HG02870 (cell line): Measurements from ENCODE around the gene LIPG.

Source experiments
- ATAC-seq: cut with Tn5 transposase; IDR thresholded peaks from one replicate; pipeline ENCODE4 v1.9.1; 2021; ENCODE audit warnings: mild to moderate bottlenecking, moderate library complexity; ENCODE audit not compliant: unreplicated experiment

Gene LIPG

DNA sequence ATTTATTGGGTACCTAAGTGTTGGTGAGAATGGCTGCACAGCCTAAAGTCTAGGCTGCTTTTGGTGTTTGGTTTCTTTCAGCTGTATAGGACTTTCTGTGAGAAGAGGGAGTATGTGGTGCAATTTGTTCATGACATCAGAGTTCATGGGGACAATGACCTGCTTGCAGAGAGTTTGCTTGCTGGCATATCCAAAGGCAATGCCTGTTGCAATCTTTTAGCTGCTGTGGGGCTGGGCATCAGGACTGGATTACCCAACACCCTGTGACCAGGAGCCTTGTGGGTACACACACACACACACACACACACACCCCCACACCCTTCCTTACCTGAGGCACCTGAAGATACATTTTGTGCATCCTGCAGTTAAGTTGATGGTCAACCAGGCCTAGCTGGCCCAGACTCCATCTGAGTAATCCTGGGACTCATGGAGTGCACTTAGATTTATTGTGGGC lies 68.4 kb downstream of the LIPG start:
- no peak for ATAC-seq

DNA sequence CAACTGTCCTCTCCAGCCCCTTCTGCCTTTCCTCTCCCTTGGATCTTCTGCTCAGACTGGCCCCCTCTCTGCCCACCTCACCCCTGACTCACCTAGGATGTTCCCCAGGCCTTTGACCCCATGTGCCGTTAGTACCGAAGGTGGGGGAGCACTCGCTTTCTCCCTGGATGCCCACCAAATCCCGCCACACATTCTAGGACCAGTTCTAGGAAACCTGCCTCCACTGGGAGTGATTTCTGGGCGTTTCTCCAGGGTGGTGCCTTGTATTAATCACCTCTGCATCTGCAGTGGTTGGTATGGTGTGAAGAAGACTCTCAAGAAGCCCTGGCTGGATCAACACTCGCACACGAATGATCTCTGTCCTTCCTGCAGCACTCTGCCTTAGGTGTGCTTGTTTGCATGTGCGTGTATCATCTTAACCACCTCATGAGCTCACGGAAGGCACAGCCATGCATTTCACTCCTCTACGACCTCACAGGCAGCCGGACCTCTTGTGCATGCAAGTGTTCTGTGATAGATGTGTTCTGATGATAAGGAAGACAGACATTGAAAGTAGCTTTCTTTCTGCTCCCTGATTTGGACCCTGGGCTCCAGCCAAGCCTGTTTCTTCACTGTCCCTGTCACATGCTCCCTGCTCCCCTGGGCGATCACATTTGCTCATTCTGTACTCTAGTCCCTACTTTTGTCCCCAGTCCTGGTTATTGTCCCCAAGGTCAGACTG lies 69.4 kb downstream of the LIPG start:
- no peak for ATAC-seq

DNA sequence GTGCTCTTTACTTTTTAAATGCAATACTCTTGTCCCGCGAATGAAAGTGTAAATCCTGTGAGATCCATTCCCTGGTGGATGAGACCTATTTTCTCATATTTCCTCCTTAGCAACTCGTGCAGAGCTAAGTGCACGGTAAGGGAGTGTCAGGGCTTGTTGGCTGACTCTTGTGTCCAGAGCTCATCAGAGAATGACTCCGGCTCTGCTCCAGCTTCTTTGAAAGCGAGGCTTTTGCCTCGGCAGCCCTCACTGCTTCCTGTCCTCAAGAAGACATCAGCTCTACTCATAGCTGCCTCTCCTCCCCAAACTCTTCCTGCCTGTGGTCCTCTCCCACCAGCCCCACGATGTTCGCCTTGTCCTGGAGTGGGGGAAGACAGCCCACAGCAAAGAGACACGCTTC lies 70.7 kb downstream of the LIPG start:
- no peak for ATAC-seq

DNA sequence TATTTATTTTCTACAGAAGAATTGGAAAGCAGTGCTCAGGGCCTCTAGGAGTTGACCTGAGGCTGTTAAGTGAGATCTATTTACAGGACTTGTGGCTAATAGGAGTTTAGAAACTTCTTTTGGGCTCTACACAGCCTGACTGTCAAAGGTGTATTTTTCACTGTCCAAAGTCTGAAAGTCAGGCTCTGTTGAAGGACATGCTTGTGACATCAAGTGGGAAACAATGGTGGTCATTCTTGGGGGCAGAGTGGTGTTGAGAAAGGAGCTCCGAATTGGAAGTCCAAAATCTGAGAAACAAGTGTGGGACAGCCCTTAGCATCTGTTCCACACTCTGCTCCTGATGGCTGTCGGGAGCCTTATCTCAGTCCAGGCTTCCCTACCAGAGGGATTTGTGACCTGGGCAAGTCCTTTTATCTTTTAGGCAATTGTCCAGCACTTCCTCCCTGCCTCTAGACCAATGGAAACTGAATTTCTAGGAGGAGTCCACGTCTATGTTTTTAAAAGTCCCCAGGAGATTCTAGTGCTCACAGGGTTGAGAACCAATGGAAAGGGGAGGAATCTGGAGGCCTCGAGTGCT lies 76.4 kb downstream of the LIPG start:
- ATAC-seq = no peak

DNA sequence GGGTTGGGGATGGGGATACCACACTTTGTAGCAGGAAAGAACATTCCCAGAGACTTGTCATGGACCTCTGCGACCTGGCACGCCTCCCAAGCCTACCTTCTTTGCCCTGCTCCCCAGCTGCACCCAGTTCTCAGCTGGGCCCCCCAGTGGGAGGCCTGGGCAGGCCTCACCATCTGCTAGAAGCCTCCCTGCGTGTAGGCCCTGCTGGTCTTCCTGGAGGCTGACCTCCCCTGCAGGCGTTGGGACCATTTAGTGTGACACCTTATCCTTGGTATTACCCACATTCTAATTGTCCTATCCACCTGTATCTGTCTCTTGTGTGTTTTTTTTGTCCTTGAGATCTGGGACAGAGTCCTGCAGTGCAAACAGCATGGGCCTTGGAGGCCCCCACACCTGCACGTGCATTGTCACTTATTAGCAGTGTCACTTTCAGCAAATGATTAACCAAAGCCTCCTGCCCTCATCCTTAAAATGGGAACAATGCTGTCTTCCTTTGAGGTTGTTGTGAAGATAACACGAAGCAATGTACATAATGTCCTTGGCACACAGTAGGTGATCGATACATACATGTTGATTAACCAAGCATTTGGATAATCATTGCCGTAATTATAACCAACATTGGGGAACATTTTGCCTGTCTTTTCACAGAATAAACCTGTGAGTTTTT lies 77.2 kb downstream of the LIPG start:
- no peak for ATAC-seq

DNA sequence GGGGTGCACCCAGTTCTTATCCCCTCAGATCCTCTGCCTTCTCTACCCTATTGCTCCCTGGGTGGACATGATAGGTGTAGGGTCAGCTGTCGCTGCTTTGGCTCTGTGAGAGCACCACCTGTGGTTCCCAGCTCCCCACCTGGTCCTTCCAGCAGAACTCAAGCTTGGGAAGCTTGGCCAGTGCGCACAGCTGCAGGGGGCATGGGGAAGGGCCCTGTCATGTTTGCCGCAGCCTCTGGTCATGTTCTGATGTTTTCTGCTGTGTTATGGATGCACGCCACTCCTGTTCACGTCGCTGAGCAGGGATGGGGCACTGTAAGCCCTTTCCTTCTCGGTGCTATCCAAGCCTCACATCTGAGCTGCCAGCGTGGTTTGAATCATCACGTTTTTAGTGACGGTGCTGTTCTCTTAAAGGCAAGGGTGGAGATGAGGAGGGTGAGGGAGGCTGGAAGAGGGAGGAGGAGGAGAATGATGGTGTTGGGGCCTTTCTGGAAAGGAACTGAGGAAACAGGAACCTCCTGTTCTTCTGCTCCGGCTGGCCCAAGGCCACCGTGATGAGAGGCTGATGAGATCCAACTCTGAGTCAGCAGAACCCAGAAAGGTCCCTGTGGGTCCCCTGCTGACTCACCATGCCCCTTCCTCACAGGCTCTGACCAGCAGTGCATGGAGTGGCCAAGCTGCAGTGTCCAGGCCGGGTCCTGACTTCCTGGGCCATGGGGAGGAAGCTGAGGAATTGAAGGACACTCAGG lies 78.0 kb downstream of the LIPG start:
- no peak for ATAC-seq

DNA sequence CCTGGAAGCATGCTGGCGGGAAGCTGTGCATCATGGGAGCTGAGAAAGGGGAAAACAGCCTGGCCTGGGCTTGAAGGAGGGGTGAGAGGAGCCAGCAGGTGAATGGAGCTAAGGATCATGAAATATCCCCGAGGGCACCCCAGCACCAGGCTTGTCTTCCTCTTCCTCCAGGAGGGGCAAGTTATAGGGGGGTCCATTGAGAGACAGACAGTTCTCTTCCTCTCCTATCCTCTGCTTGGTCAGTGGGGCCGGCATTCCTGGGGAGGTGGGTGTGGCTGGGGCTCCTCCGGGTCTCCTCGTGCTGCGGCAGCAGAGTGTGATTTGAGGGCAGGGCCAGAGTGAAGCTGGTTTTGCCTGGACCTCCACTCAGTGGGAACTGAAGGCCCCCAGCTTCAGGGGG lies 78.9 kb downstream of the LIPG start:
- no peak for ATAC-seq

DNA sequence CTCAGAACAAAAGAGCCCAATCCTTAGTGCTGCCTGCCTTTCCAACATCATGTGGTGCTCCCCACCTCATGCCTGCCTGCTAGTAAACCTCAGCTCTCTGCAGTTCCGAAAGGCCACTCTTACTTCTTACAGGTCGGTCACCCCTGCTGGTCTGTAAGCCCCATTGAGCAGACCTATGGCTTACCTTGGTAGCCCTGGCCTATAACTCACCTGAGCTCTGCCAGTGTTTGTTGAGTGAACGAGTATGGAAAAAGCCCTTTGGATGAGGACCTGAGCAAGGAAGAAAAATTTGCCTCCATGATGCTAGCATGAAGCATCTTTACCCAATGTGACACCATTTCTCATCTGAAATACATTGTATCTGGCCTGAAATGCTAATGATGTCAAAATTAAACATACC lies 83.3 kb downstream of the LIPG start:
- no peak for ATAC-seq

DNA sequence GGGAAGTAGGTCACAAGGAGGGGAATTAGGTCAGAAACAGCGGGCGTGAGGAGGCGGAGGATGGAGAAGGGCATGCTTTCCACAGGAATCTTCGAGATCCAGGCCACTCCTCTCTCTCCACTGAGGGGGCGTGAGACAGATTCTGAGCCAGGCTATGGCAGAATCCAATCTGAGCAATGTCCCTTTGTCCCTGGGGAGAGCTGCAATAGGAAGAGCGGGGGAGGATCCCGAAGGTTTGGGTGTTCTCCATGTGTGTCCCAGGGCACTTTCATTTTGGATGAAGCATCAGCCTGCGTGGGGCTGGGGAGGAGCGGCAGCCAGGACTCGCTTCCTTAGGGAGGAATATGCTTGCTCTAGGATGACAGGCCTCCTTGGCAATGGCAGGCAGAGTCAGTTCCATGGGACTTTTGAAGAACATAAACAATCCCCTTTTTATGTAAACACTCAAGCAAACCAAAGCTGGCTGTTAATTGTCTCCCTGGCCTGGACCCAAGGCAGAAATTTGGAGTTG lies 84.0 kb downstream of the LIPG start:
- no peak for ATAC-seq

DNA sequence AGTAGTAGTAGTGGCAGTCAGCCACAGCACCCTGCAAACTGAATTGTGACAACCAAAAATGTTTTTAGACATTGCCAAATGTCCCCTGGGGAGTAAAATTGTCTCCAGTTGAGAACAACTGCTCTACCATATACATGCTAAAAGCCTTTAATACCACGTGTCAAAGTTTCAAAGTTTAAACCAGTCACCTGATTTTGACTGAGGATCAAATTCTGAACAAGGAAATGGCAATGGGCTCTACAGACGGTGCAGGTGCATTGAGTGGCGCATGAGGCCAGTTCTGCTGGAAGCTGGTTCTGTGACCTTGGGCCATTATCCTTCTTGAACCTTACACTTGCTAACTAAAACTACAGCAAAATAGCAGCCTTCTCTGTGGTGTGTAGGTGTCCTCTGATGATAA lies 85.0 kb downstream of the LIPG start:
- ATAC-seq = no peak

DNA sequence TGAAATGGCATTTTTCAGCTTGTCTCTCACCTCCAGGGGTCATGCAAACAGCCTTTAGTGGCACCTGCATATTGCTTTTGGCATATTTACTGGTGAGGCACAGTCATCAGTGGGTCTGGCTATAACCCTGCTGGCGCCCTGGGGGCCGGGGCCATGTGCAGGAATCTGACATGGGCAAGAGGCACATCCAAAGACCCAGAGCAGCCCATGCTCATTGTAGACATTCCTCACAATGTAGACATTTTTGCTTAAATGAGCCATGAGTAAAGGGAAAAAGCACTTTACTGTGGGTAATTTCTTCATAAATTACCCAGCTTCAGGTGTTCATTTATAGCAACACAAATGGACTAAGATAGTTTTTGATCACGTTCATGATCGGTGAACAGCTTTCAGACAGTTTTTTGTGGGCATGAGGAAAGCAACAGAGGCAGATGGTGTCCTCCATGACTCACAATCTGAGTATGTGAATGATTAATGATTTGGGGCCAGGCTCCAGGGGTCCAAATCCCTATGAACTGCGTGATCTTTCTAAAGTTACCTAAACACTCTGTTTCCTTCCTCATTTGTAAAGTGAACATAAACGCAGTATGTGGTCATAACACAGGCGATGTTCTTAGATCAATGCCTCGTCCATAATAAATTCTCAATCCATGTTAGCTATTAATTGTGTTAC lies 85.8 kb downstream of the LIPG start:
- no peak for ATAC-seq

DNA sequence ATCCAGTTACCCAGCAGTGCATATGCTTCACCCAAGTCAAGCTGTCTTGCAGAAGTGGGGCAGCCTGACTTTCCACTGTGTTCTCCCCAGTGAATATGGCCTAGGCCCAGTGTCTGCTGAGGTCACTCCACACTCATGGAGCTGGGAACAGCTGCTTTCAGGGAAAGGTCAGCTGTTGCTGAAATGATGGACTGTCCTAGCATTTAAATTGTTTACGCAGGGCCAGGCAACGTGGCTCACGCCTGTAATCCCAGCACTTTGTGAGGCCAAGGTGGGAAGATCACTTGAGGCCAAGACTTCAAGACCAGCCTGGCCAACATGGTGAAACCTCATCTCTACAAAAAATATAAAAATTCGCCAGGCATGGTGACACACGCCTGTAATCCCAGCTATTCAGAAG lies 86.5 kb downstream of the LIPG start:
- ATAC-seq = no peak
